HG03521 (cell line): ENCODE data around the gene FN1.
A peak's percentile ranks its signal among the peaks of the same experiment; 100 is the strongest.

Source experiments
- ATAC-seq: cut with Tn5 transposase; IDR thresholded peaks from one replicate; pipeline ENCODE4 v1.9.1; 2021; ENCODE audit warnings: mild to moderate bottlenecking, moderate library complexity; ENCODE audit not compliant: unreplicated experiment

FN1 gene

GRCh38 chr2:215435870-215436704 is at the start of gene FN1:
Gene FN1, minus strand, starts transcription at chr2:215436068. Its CDS starts 266 bp downstream, at chr2:215435802.
- ATAC-seq, result peak; percentile 73

GRCh38 chr2:215485032-215485431 is 49.2 kb upstream of the FN1 start:
- ATAC-seq, result no peak

GRCh38 chr2:215484570-215484969 is 48.7 kb upstream of the FN1 start:
- no peak for ATAC-seq

- ATAC-seq, result no peak
These were observed 47.6 kb upstream of the FN1 start for GRCh38 chr2:215483431-215483830.

GRCh38 chr2:215479536-215480240 is 43.8 kb upstream of the FN1 start:
- no peak for ATAC-seq

- no peak for ATAC-seq
These were observed 43.3 kb upstream of the FN1 start for GRCh38 chr2:215479121-215479520.

- no peak for ATAC-seq
These were observed 40.6 kb upstream of the FN1 start for GRCh38 chr2:215476424-215476823.

GRCh38 chr2:215466097-215466909 is 30.4 kb upstream of the FN1 start:
- no peak for ATAC-seq

GRCh38 chr2:215465256-215465655 is 29.4 kb upstream of the FN1 start:
- ATAC-seq, result no peak

- no peak for ATAC-seq
These were observed 26.1 kb upstream of the FN1 start for GRCh38 chr2:215461836-215462532.

- ATAC-seq, result no peak
These were observed 25.0 kb upstream of the FN1 start for GRCh38 chr2:215460682-215461382.

- no peak for ATAC-seq
These were observed 20.1 kb upstream of the FN1 start for GRCh38 chr2:215455958-215456357.

- ATAC-seq, result peak; percentile 43
These were observed 18.8 kb upstream of the FN1 start for GRCh38 chr2:215454519-215455246.

- ATAC-seq, result no peak
These were observed 16.9 kb upstream of the FN1 start for GRCh38 chr2:215452725-215453124.

- no peak for ATAC-seq
These were observed 15.3 kb upstream of the FN1 start for GRCh38 chr2:215451012-215451756.

- ATAC-seq, result no peak
These were observed 14.5 kb upstream of the FN1 start for GRCh38 chr2:215450188-215451011.

- ATAC-seq, result no peak
These were observed 11.8 kb upstream of the FN1 start for GRCh38 chr2:215447673-215448081.

- no peak for ATAC-seq
These were observed 11.2 kb upstream of the FN1 start for GRCh38 chr2:215447056-215447455.
